ENCODE measurements around the gene SFI1. TPM values are rescaled to one million over a fixed set of nuclear protein-coding genes. Genes with fewer than 3 reads are reported as not detected.
"Not testable (repeated sequence)": the region's sequence is repeated elsewhere in the genome, so short reads cannot be mapped to it uniquely, and the experiment has no call there.

Gene SFI1
- total RNA-seq, 1 donor from 2014 or later, result 50.3 TPM

DNA sequence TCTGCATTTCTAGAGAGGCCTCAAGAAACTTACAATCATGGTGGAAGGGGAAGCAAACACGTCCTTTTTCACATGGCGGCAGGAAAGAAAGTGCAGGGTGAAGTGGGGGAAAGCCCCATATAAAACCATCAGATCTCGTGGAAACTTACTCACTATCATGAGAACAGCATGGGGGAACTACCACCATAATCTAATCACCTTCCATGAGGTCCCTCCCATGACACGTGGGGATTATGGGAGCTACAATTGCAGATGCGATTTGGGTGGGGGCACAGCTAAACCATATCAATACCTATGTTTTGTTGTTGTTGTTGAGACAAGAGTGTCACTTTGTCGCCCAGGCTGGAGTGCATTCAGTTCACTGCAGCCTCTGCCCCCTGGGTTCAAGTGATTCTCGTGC lies 29.9 kb downstream of the SFI1 start:
- TF ChIP-seq, protein P1, sequence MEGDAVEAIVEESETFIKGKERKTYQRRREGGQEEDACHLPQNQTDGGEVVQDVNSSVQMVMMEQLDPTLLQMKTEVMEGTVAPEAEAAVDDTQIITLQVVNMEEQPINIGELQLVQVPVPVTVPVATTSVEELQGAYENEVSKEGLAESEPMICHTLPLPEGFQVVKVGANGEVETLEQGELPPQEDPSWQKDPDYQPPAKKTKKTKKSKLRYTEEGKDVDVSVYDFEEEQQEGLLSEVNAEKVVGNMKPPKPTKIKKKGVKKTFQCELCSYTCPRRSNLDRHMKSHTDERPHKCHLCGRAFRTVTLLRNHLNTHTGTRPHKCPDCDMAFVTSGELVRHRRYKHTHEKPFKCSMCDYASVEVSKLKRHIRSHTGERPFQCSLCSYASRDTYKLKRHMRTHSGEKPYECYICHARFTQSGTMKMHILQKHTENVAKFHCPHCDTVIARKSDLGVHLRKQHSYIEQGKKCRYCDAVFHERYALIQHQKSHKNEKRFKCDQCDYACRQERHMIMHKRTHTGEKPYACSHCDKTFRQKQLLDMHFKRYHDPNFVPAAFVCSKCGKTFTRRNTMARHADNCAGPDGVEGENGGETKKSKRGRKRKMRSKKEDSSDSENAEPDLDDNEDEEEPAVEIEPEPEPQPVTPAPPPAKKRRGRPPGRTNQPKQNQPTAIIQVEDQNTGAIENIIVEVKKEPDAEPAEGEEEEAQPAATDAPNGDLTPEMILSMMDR (conservative IDR thresholded peaks at IDR 0.05), result no peak
- Mint-ChIP-seq H3K9me3 (no peaks in the 10 kb centered on the region), H3K27ac (no peak overlapping the region), H3K27me3 (no peaks in the 10 kb centered on the region), H3K4me3 (no peak overlapping the region), H3K4me1 (ENCODE audit: unreplicated experiment) (peaks cover 4% of the 10 kb centered on the region), H3K36me3 (peaks cover 11% of the 10 kb centered on the region)
- DNase-seq (ENCODE audit: extremely low spot score, unreplicated experiment), result no peak

GRCh38 chr22:31530823-31531195 lies 34.5 kb downstream of the SFI1 start:
- Mint-ChIP-seq H3K9me3 (no peaks in the 10 kb centered on the region), H3K4me1 (ENCODE audit: unreplicated experiment) (peaks cover 12% of the 10 kb centered on the region), H3K27ac (no peak overlapping the region), H3K27me3 (no peaks in the 10 kb centered on the region), H3K4me3 (no peak overlapping the region), H3K36me3 (peaks cover 5% of the 10 kb centered on the region)
- no peak for DNase-seq (ENCODE audit: extremely low spot score, unreplicated experiment)
- TF ChIP-seq, protein P1 (conservative IDR thresholded peaks at IDR 0.05), result no peak

DNA sequence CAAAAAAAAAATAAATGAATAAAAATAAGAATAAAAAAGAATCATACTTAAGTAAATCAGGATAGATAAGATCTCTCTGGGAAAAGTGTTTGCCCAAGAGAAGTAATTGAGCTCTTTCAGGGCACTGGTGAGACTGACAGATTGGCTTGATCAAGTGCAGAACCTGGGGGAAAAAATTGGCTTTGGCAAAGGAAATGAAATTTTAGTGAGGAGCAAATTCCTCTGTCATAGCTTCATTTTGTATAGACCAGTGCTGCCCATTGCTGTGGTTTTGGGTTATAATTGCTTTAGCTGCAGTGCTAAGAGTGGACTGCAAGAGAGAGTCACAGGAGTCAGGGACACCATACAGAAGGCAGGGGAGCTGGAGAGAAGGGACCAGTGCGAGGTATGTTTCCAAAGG lies 35.7 kb downstream of the SFI1 start:
- DNase-seq (ENCODE audit: extremely low spot score, unreplicated experiment), result no peak
- TF ChIP-seq, protein P1 (conservative IDR thresholded peaks at IDR 0.05), result no peak
- no peaks in the 10 kb centered on the region for H3K9me3 Mint-ChIP-seq
- peaks cover 12% of the 10 kb centered on the region for H3K4me1 Mint-ChIP-seq (ENCODE audit: unreplicated experiment)
- no peak overlapping the region for H3K4me3 Mint-ChIP-seq
- H3K36me3 Mint-ChIP-seq, result no peaks in the 10 kb centered on the region
- H3K27me3 Mint-ChIP-seq, result no peaks in the 10 kb centered on the region
- H3K27ac Mint-ChIP-seq, result no peak overlapping the region

DNA sequence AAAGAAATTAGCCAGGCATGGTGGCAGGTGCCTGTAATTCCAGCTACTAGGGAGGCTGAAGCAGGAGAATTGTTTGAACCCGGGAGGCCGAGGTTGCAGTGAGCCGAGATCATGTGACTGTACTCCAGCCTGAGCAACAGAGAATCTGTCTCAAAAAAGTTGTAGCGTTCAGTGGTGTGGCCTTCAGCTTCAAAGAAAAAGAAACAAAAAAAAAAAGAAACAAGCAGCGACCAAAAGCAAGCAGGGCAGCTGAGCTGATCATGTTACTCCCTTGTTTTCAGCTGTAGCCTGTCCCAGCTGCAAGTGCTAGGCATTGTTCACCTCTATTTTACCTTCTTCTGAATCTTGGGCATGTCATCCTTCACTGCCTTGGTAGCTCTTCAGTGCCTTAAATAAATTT lies 37.0 kb downstream of the SFI1 start:
- no peaks in the 10 kb centered on the region for H3K27me3 Mint-ChIP-seq
- TF ChIP-seq, protein P1 (conservative IDR thresholded peaks at IDR 0.05), result no peak
- H3K4me1 Mint-ChIP-seq (ENCODE audit: unreplicated experiment), result peaks cover 12% of the 10 kb centered on the region
- no peak overlapping the region for H3K27ac Mint-ChIP-seq
- no peak overlapping the region for H3K4me3 Mint-ChIP-seq
- H3K36me3 Mint-ChIP-seq, result no peaks in the 10 kb centered on the region
- H3K9me3 Mint-ChIP-seq, result no peaks in the 10 kb centered on the region
- DNase-seq (ENCODE audit: extremely low spot score, unreplicated experiment), result no peak

- TF ChIP-seq, protein P1 (conservative IDR thresholded peaks at IDR 0.05), result no peak
- H3K9me3 Mint-ChIP-seq, result no peaks in the 10 kb centered on the region
- H3K36me3 Mint-ChIP-seq, result peaks cover 9% of the 10 kb centered on the region
- H3K4me1 Mint-ChIP-seq (ENCODE audit: unreplicated experiment), result peaks cover 7% of the 10 kb centered on the region
- no peak overlapping the region for H3K4me3 Mint-ChIP-seq
- H3K27ac Mint-ChIP-seq, result no peak overlapping the region
- no peaks in the 10 kb centered on the region for H3K27me3 Mint-ChIP-seq
- DNase-seq (ENCODE audit: extremely low spot score, unreplicated experiment), result no peak
Observed at GRCh38 chr22:31537019-31537535, 40.7 kb downstream of the SFI1 start.

- Mint-ChIP-seq H3K4me1 (ENCODE audit: unreplicated experiment) (no peaks in the 10 kb centered on the region), H3K27me3 (no peaks in the 10 kb centered on the region), H3K27ac (no peak overlapping the region), H3K36me3 (peaks cover 9% of the 10 kb centered on the region), H3K9me3 (no peaks in the 10 kb centered on the region), H3K4me3 (no peak overlapping the region)
- TF ChIP-seq, protein P1 (conservative IDR thresholded peaks at IDR 0.05), result no peak
- DNase-seq (ENCODE audit: extremely low spot score, unreplicated experiment), result no peak
Observed at GRCh38 chr22:31538815-31539214, 42.5 kb downstream of the SFI1 start.

DNA sequence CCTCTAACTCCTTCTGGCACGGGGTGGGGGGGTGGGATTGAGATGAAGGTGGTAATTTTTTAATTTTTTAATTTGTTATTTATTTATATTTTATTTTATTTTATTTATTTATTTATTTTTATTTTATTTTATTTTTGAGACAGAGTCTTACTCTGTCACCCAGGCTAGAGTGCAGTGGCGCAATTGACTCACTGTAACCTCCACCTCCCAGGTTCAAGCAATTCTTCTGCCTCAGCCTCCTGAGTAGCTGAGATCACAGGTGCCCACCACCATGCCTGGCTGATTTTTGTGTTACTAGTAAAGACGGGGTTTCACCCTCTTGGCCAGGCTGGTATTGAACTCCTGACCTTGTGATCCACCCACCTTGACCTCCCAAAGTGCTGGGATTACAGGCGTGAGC lies 43.8 kb downstream of the SFI1 start:
- H3K27ac Mint-ChIP-seq; H3K9me3 Mint-ChIP-seq; DNase-seq (ENCODE audit: extremely low spot score, unreplicated experiment); H3K36me3 Mint-ChIP-seq; H3K4me1 Mint-ChIP-seq (ENCODE audit: unreplicated experiment); H3K27me3 Mint-ChIP-seq; H3K4me3 Mint-ChIP-seq: not testable (repeated sequence)
